ENCODE data around the gene TGM6.

GRCh38 chr20:2400290-2400689, 19.6 kb downstream of the TGM6 start:
- TF ChIP-seq CTCF (IDR thresholded peaks at IDR 0.05; ENCODE audit: poor library complexity) (no peak), EZH2 (IDR thresholded peaks at IDR 0.05; ENCODE audit: borderline replicate concordance) (no peak)
